HPDE6-E6E7 (cell line): Measurements from ENCODE around the gene ATP6AP1.
A peak's percentile ranks its signal among the peaks of the same experiment; 100 is the strongest.

Experiments used
- DNase-seq: peaks from one replicate; pipeline ENCODE4 v3.0.0; 2011; ENCODE audit warnings: missing footprints; ENCODE audit errors: extremely low spot score

Gene ATP6AP1

GRCh38 chrX:154430479-154430878 lies 2.0 kb downstream of the ATP6AP1 start:
- no peak for DNase-seq

GRCh38 chrX:154430916-154431315 lies 2.4 kb downstream of the ATP6AP1 start:
- DNase-seq = no peak

- no peak for DNase-seq
These were observed 2.9 kb downstream of the ATP6AP1 start for GRCh38 chrX:154431341-154431740.

GRCh38 chrX:154432210-154432609 lies 3.7 kb downstream of the ATP6AP1 start:
- DNase-seq = no peak

GRCh38 chrX:154433605-154434004 lies 5.1 kb downstream of the ATP6AP1 start:
- DNase-seq = no peak

- no peak for DNase-seq
These were observed 6.1 kb downstream of the ATP6AP1 start for GRCh38 chrX:154434394-154435168.

GRCh38 chrX:154435171-154435733 lies 6.8 kb downstream of the ATP6AP1 start:
- no peak for DNase-seq

GRCh38 chrX:154436374-154436982 lies 8.0 kb downstream of the ATP6AP1 start:
- peak; percentile 47 for DNase-seq

GRCh38 chrX:154436983-154437752 lies 8.7 kb downstream of the ATP6AP1 start, which contains the start of gene GDI1:
TSS of gene GDI1 (plus strand) at chrX:154437154. CDS start at chrX:154437255, 101 bp downstream.
- peak; percentile 60 for DNase-seq

GRCh38 chrX:154437971-154438893 lies 9.8 kb downstream of the ATP6AP1 start:
- no peak for DNase-seq

GRCh38 chrX:154439841-154440240 lies 11.4 kb downstream of the ATP6AP1 start:
- DNase-seq = no peak

- no peak for DNase-seq
These were observed 12.3 kb downstream of the ATP6AP1 start for GRCh38 chrX:154440623-154441357.

GRCh38 chrX:154441564-154441963 lies 13.1 kb downstream of the ATP6AP1 start:
- no peak for DNase-seq

- peak; percentile 93 for DNase-seq
These were observed 13.7 kb downstream of the ATP6AP1 start for GRCh38 chrX:154441984-154442707.

- DNase-seq = no peak
These were observed 15.0 kb downstream of the ATP6AP1 start for GRCh38 chrX:154443479-154443910.

GRCh38 chrX:154443992-154444754 lies 15.7 kb downstream of the ATP6AP1 start, which contains the start of gene FAM50A:
TSS of gene FAM50A (plus strand) at chrX:154444141. CDS start at chrX:154444236, 95 bp downstream.
- DNase-seq = peak; percentile 81

GRCh38 chrX:154444755-154445246 lies 16.3 kb downstream of the ATP6AP1 start:
- no peak for DNase-seq

- no peak for DNase-seq
These were observed 17.3 kb downstream of the ATP6AP1 start for GRCh38 chrX:154445776-154446175.
